ENCODE data around the gene FAM114A1.

The FAM114A1 gene

DNA sequence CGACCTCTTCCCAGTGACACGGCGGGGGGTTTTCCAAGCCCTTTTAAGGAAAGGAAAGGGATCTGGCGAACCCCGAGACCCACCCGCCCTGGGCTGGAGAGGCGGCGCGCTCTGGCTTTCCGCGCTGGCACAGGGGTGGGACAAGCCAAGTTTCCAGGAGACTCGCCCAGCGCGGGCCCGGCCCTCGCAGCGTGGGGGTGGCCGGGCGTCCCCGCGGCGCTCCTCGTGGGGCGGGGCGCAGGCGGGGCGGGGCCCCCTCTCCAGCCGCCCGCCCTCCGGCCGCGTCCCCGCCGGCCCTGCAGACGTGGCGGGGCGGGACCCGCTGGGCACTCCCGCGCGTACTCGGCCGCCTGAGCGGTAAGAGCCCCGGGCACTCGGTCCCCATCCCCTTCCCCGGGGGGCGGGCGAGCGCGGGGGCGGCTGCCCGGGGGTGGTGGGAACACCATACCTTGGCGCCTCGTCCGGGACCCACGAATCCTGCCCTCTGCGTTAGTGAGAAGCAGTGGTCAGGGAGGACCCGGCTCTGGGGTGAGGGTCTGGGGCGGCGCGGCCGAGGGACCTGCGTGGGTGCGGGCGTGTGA is at the start of gene FAM114A1:
TSS of gene FAM114A1 (plus strand) at position 329 of the 581 bp plus-strand sequence. CDS start 10,273 bp downstream, outside the sequence.
- peak within 1 kb of the TSS; percentile 61 for H3K27ac ChIP-seq

DNA sequence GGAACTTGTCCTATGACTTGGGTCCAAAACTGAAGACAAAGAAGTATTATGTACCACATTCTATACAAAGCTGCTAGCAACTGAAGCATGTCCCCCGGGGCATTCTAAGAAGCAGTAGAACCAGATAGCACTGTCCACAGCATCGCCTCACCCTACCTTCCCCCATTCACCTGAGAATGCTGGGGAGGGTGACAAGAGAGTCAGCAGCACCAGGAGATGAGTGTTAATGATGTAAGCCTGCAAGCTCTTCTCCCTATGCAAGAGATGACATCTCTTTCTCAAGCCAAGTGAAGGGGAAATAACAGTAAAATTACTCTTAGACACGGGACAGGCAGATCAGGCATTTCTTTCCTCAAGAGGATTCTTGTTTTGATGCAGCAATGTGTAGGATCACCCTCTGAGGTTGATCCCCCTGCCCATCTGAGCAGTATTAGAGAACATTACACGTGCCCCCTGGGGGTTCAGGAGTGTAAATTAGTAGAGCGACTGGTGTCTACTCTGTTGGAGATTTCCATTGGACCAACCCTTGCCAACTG is 49.1 kb upstream of the FAM114A1 start:
- TF ChIP-seq CTCF (IDR thresholded peaks at IDR 0.05), result no peak
- no peak for TF ChIP-seq ZFX (IDR thresholded peaks at IDR 0.05; ENCODE audit: borderline replicate concordance)
- H3K27ac ChIP-seq, result no peak overlapping the region

More for the DNA sequence above, at the start of gene FAM114A1:
- no peak for TF ChIP-seq ZFX (IDR thresholded peaks at IDR 0.05; ENCODE audit: borderline replicate concordance)
- TF ChIP-seq CTCF (IDR thresholded peaks at IDR 0.05), result no peak

- H3K27ac ChIP-seq, result no peak overlapping the region
- TF ChIP-seq ZFX (IDR thresholded peaks at IDR 0.05; ENCODE audit: borderline replicate concordance), result no peak
- no peak for TF ChIP-seq CTCF (IDR thresholded peaks at IDR 0.05)
Measured at GRCh38 chr4:38819569-38819968, 48.0 kb upstream of the FAM114A1 start.

GRCh38 chr4:38820329-38821061 is 47.1 kb upstream of the FAM114A1 start:
- no peak overlapping the region for H3K27ac ChIP-seq
- TF ChIP-seq ZFX (IDR thresholded peaks at IDR 0.05; ENCODE audit: borderline replicate concordance), result no peak
- TF ChIP-seq CTCF (IDR thresholded peaks at IDR 0.05), result no peak

DNA sequence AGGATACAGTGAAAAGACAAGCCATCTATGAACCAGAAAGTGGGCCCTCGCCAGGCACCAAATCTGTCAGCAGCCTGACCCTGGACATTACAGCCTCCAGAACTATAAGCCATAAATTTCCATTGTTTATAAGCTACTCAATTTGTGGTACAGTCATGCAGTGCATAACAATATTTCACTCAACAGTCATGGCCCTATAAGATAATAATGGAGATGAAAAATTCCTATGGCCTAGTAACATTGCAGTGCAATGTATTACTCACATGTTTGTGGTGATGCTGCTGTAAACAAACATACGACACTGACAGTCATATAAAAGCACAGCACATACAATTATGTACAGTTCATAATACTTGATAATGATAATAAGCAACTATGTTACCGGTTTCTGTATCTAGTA is 45.9 kb upstream of the FAM114A1 start:
- H3K27ac ChIP-seq, result no peak overlapping the region
- TF ChIP-seq CTCF (IDR thresholded peaks at IDR 0.05) (no peak), ZFX (IDR thresholded peaks at IDR 0.05; ENCODE audit: borderline replicate concordance) (no peak)

- TF ChIP-seq CTCF (IDR thresholded peaks at IDR 0.05) (no peak), ZFX (IDR thresholded peaks at IDR 0.05; ENCODE audit: borderline replicate concordance) (no peak)
- H3K27ac ChIP-seq, result no peak overlapping the region
Measured at GRCh38 chr4:38822748-38823303, 44.8 kb upstream of the FAM114A1 start.

- no peak for TF ChIP-seq ZFX (IDR thresholded peaks at IDR 0.05; ENCODE audit: borderline replicate concordance)
- no peak for TF ChIP-seq CTCF (IDR thresholded peaks at IDR 0.05)
- H3K27ac ChIP-seq, result no peak overlapping the region
Measured at GRCh38 chr4:38823766-38824165, 43.8 kb upstream of the FAM114A1 start.
